ES-I3 (cell line): ENCODE data around the gene ADH4.
"Not testable (repeated sequence)": the region's sequence is repeated elsewhere in the genome, so short reads cannot be mapped to it uniquely, and the experiment has no call there.

Experiments used
- H3K36me3 ChIP-seq: 2 replicates; pipeline ENCODE4 v1.6.1; 2013; ENCODE audit warnings: mild to moderate bottlenecking, low read length, control low read depth, moderate library complexity; ENCODE audit not compliant: insufficient read depth
- H3K4me1 ChIP-seq: 2 replicates; pipeline ENCODE4 v1.6.1; 2013; ENCODE audit warnings: mild to moderate bottlenecking, control low read depth, low read length; ENCODE audit not compliant: insufficient read depth
- H3K9ac ChIP-seq: 2 replicates; pipeline ENCODE4 v1.6.1; 2013; ENCODE audit warnings: low read depth, mild to moderate bottlenecking, low read length, moderate library complexity
- H3K9me3 ChIP-seq: 2 replicates; pipeline ENCODE4 v1.6.1; 2013; ENCODE audit warnings: mild to moderate bottlenecking, low read length, moderate library complexity; ENCODE audit not compliant: control insufficient read depth, insufficient read depth

ADH4 gene

DNA sequence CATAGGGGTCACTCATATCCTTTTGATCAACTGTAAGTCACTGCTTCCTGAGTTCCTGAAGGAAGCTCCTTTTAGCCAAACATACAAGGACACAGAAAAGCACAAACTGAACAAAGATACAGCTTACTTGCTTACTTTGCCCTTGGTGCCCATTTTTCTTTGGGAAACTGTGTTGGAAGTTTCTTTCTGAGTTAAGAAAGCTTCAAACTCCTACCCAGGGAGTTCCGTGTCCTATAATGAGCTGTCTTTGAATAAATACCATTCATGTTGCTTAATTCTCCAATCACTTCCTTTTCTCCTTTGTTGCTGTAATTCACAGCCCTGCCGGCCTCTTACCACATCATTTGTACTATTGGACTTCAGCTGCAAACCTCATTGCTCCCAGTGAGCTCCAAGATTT lies at the start of gene ADH4:
Gene ADH4 (minus strand): TSS at position 228 of the 400 bp plus-strand sequence. CDS start 75 bp downstream, at position 153.
- Histone ChIP-seq H3K4me1 (no peaks in the 10 kb centered on the region), H3K9ac (no peak within 1 kb of the TSS), H3K9me3 (peaks cover 3% of the 10 kb centered on the region; the same call in 1 of the 2 replicates), H3K36me3 (no peaks in the 10 kb centered on the region; the same call in 1 of the 2 replicates)

DNA sequence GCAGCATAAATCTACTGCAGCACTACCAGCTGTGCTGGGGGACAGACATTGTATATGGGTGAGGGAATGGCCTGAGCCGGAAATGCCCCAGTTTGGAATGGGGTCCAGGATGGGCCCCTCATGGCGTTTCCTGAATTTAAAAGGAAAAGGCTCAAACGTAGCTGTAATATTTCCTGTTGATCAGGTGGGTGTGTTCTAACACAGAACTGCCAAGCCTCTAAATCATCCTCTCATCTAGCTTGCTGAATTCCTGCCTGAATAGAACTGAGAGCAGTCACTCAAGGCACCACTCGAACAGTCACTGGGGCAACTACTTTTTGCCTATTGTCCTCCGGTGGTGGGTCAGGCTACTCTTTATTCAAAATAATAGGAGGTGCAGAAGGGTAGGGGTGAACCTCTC lies 46.2 kb upstream of the ADH4 start:
- Histone ChIP-seq H3K4me1 (no peaks in the 10 kb centered on the region), H3K9ac (no peak overlapping the region), H3K36me3 (no peaks in the 10 kb centered on the region), H3K9me3 (no peaks in the 10 kb centered on the region)

DNA sequence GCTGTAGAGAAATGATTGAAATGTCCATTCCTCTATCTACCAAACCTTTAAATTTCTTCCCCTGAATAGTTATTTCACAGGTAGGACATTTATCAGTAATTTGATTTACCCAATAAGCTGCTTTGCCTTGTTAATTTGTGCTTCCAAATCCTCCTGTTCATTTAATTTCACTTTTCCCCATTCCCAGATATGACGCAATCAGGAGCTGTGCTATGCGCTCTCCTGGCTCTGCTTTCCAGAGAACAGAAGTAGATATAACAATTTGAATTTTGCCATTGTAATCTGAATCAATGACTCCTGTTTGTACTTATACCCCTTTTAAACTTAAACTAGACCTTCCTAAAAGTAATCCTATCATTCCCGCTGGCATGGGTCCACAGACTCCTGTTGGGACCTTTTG lies 45.8 kb upstream of the ADH4 start:
- not testable (repeated sequence) for H3K36me3 ChIP-seq, H3K9ac ChIP-seq, H3K4me1 ChIP-seq, H3K9me3 ChIP-seq

DNA sequence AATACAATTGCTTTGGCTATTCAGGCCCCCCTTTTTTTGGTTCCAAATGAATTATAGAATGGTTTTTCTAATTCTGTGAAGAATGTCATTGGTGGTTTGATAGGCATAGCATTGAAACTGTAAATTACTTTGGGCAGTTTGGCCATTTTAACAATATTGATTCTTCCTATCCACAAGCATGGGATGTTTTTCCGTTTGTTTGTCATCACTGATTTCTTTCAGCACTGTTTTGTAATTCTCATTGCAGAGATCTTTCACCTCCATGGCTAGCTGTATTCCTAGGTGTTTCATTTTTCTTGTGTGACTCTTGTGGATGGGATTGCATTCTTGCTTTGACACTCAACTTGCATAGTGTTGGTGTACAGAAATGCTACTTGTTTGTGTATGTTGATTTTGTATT lies 41.9 kb upstream of the ADH4 start:
- H3K4me1 ChIP-seq, result no peaks in the 10 kb centered on the region
- no peak overlapping the region for H3K9ac ChIP-seq
- no peaks in the 10 kb centered on the region for H3K36me3 ChIP-seq
- no peaks in the 10 kb centered on the region for H3K9me3 ChIP-seq

DNA sequence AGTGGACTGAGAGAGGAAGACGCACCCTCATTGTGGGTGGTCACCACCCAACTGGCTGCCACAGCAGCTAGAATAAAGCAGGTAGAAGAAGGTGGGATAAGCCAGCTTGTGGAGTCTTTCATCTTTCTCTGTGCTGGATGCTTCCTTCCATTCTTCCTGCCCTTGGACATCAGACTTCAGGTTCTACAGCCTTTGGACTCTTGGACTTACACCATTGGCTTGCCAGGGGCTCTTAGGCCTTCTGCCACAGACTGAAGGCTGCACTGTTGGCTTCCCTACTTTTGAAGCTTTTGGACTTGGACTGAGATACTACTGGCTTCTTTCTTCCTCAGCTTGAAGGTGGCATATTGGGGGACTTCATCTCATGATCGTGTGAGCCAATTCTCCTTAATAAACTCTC lies 41.5 kb upstream of the ADH4 start:
- Histone ChIP-seq H3K9me3 (no peaks in the 10 kb centered on the region), H3K4me1 (no peaks in the 10 kb centered on the region), H3K9ac (no peak overlapping the region), H3K36me3 (no peaks in the 10 kb centered on the region)

DNA sequence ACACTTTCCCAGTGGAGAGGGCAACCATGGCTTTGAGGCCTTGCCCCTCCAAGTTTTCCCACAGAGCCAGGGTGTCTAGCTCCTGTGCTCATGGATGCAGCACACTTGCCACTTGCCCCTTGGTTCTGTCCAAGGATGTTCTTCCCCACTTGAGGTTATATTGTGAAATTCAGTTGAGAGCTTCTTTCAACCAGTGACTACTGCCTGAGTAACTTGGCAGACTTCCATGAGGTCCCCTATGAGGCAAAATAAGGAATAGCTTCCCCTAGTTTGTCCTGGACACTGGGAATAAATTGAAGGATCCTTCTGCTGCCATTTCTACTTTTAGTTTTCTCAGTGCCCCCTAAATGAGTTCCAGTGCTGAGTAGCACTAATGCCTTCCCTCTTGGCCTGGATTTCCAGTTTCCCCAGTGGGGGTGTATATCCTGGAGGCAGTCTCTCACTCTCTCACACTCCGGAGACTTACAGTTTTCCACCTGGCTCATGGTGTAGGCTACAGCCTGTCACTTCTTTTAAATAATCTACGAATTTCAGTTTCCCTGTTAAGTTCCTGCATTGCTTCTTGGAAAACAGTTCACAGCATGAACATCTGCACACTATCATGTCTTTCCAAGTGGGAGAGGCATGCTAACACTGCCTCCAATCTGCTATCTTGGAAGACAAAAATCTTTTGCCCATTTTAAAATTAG lies 36.4 kb upstream of the ADH4 start:
- H3K9me3 ChIP-seq, result peaks cover 5% of the 10 kb centered on the region; the same call in 1 of the 2 replicates
- H3K36me3 ChIP-seq, result no peaks in the 10 kb centered on the region
- no peak overlapping the region for H3K9ac ChIP-seq
- H3K4me1 ChIP-seq, result no peaks in the 10 kb centered on the region

DNA sequence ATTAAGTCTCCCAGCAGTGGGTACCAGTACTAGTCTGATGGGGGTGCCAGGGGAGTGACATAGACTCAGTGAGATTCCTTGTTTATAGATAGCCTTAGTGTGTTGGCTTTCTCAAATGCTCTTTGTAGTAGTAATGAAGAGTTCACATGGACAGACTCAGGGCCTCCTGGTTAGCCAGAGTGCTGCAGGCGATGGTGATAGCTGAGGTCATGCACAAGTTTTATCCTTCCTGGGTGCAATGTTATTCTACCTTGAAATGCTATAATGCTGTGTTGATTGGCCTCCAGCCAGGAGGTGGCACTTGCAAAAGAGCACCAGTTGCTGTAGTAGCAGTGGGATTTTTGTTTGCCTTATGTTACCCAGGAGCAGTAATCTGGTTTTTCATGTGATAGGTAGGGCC lies 35.5 kb upstream of the ADH4 start:
- Histone ChIP-seq H3K4me1 (no peaks in the 10 kb centered on the region), H3K9me3 (peaks cover 5% of the 10 kb centered on the region; the same call in 1 of the 2 replicates), H3K36me3 (no peaks in the 10 kb centered on the region), H3K9ac (no peak overlapping the region)

DNA sequence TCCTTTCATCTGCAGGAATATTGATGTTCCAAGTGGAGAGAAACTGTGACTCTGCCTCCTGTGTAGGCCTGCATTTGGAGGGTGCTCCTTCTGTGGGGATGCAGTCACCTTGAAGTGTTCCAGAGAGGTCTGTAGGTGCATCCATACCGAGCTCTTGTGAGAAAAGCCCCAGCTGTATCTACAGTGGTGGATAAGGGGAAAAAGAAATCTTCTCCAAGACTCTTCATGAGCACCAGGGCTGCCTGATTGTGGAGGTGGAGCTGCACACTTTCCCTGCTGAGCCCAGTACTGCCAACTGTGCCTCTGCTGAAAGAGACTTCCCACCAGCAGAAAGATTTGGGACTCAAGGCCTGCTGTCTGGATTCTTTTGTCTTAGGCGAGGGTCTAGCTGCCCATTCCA lies 35.1 kb upstream of the ADH4 start:
- Histone ChIP-seq H3K9ac (no peak overlapping the region), H3K9me3 (peaks cover 5% of the 10 kb centered on the region; the same call in 1 of the 2 replicates), H3K36me3 (no peaks in the 10 kb centered on the region), H3K4me1 (no peaks in the 10 kb centered on the region)

DNA sequence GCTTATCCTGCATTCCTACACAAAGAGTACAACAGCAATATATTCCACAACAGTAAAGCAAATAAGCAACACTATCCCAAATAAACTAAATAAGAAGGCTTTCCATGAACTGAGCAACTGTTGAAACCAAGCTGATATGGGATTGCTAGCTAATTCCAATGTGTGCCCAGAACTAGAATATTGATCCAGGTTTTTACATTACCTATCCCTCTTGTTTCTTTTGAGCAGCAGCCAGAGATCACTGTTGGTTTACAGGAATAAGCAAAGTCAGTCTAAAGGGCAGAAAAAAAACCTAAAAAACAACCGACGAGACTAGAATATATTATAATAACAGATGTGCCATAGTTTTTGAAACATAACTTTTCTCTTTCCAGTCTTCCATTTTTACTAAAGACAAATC lies 22.4 kb upstream of the ADH4 start:
- Histone ChIP-seq H3K9me3 (no peaks in the 10 kb centered on the region), H3K4me1 (no peaks in the 10 kb centered on the region)

DNA sequence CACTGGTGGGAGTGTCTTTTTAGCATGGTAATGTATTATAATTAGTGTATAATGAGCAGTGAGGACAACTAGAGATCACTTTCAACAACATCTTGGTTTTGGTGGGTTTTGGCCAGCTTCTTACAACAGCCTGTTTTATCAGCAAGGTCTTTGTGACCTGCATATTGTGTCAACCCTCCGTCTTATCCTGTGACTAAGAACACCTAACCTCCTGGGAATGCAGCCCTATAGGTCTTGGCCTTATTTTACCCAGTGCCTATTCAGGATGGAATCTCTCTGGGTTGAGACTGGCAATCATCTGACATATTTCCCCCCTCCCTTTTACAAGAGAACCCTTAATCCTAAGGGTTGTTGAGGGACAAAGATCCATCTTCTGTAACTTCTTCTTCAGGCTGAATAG lies 21.9 kb upstream of the ADH4 start:
- no peaks in the 10 kb centered on the region; the same call in 1 of the 2 replicates for H3K36me3 ChIP-seq
- H3K4me1 ChIP-seq, result no peaks in the 10 kb centered on the region
- no peaks in the 10 kb centered on the region for H3K9me3 ChIP-seq
- no peak overlapping the region for H3K9ac ChIP-seq

More for the DNA sequence above, 22.4 kb upstream of the ADH4 start:
- no peak overlapping the region for H3K9ac ChIP-seq
- H3K36me3 ChIP-seq, result no peaks in the 10 kb centered on the region; the same call in 1 of the 2 replicates

DNA sequence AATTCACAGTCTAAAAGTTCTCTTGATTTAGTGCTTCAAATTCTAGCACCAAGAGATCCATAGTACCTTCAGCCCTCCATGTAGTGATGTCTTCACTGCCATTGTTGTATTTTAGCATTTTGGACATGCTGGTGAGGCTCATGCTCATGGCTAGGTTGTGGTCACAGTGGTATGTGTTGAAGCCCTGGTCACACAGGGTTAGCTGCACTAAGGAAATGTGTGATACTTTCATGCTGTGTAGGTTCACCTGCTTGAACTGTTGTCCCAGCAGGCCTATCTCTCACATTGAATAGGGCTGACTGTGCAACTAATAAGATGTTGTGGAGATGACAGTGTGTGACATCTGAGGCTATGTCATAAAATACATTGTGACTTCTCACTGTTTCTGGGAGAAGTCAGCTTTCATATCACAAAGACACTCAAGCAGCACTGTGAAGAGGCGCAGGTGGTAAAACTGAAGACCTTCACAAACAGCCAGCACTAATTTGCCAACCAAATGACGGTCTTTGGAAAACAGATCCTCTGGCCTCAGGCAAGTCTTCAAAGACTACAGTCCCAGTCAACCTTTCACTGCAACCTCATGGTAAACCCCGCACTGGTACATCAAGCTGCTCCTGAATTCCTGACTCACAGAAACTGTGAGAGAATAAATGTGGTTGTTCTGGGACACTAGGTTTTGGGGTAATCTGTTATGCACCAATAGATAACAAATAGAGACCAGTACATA lies 17.4 kb upstream of the ADH4 start:
- no peaks in the 10 kb centered on the region for H3K4me1 ChIP-seq
- no peaks in the 10 kb centered on the region for H3K9me3 ChIP-seq
- H3K36me3 ChIP-seq, result no peaks in the 10 kb centered on the region; the same call in 1 of the 2 replicates
- H3K9ac ChIP-seq, result no peak overlapping the region

DNA sequence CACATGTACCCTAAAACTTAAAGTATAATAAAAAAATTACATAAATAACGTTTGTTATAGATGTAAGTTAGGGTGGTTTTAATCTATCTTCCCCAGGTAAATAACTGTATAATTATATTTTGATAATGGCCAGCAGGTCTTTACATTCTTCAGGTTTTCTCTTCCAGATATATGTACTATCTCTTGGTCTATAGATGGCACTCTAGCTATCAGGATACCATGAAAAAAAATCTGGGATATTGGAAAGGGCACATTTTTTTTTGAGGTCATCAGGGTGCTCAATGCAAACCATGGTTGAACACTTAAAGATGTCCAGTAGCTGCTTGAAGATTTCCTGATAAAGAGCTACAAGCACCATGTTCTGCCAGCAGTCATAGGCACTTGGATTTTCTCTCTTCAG lies 15.6 kb upstream of the ADH4 start:
- no peaks in the 10 kb centered on the region for H3K9me3 ChIP-seq
- H3K9ac ChIP-seq, result no peak overlapping the region
- H3K4me1 ChIP-seq, result no peaks in the 10 kb centered on the region
- no peaks in the 10 kb centered on the region; the same call in 1 of the 2 replicates for H3K36me3 ChIP-seq

DNA sequence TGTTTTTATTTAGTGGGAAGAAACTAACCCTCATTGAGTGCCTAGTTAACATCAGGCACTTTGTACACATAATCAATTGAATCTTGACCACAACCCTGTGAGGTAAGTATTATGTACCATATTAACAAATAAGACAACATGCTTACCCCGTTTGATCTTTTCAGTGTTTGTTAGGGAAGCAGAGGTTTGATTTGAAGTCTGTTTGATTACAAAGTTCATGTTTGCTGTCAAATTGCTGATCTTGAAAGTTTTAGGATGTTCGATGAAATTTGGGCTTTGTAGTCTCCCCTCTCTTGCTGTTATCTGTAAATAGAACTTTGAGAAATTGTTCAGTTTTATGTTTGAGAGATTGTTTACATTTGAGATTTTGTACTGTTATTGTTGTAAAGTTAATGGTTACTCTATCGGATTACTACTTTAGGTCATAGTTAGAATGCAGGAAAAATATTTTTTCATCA lies 13.4 kb upstream of the ADH4 start:
- Histone ChIP-seq H3K9me3 (0 out of 2 replicates have a peak, but pooled peaks cover 5% of the 10 kb centered on the region), H3K9ac (no peak overlapping the region), H3K4me1 (no peaks in the 10 kb centered on the region), H3K36me3 (no peaks in the 10 kb centered on the region)

DNA sequence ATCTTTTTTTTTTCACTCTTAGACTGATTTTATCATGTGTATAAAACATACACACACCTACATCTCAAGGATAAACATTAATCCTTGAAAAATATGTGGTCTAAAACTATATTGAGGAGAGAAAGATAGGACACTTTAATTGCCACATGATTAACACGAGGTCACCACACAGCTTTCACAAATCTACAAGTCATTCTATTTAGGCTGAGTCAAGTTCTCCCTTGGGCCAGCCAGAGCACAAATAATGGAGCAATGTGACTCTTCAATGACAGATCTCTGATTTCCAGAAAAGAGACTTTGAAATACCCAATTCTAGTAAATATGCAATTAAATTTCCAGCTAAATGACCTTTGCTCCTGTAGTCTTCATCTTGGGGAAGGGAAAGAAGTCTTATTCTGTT lies 12.9 kb upstream of the ADH4 start:
- Histone ChIP-seq H3K9me3 (peaks cover 7% of the 10 kb centered on the region; the same call in 1 of the 2 replicates), H3K9ac (no peak overlapping the region), H3K4me1 (no peaks in the 10 kb centered on the region), H3K36me3 (no peaks in the 10 kb centered on the region)
